HCT116 (cell line): Measurements from ENCODE around the gene PRKCQ. TPM values are rescaled to one million over a fixed set of nuclear protein-coding genes. Genes with fewer than 3 reads are reported as not detected.

Experiments used
- ATAC-seq: fragments of 200-7000 bp; cut with Tn5 transposase; 2 replicates; pipeline ENCODE4 v1.9.1; 2020; ENCODE audit warnings: mild to moderate bottlenecking, moderate library complexity
- BruUV-seq: library from RNA; stranded (reverse); fragments of 400-500 nt; replicated peaks from 2 replicates; lab custom pipeline; 2021; lab: Mats Ljungman, UMichigan
- CTCF ChIA-PET: fragments of 300-600 bp; sonication (Branson Sonifier 250); formaldehyde crosslinking; loops from one replicate; lab custom pipeline; 2021; ENCODE audit warnings: antibody characterized with exemption; lab: Charles Lee
- POLR2A ChIA-PET: fragments of 300-600, 350-600 bp; sonication (Branson Sonifier 250); formaldehyde crosslinking; loops from one replicate; lab custom pipeline; 2021; ENCODE audit warnings: antibody characterized with exemption; lab: Charles Lee
- RAD21 ChIA-PET, 2 experiments: fragments of 300-600 bp; sonication (Branson Sonifier 250); formaldehyde crosslinking; loops; one replicate each; lab custom pipeline; 2023; ENCODE audit warnings: low total read pairs in 2 of 2; ENCODE audit not compliant: uncharacterized antibody in 2 of 2, unreplicated experiment in 2 of 2, low non-redundant PET in 1 of 2; lab: Charles Lee
- DNase-seq: peaks from one replicate; pipeline ENCODE4 v3.0.0-alpha.2; 2010; ENCODE audit warnings: low read depth, low spot score
- H2AFZ ChIP-seq: fragments of 200-600 bp; shearing (Covaris generic), sonication (generic); 2 replicates; pipeline ENCODE4 v1.6.1; 2017; ENCODE audit warnings: low read depth, mixed run types, mixed read lengths, antibody characterized with exemption, low read length; ENCODE audit not compliant: poor library complexity, severe bottlenecking
- H3K27ac ChIP-seq: 2 replicates; pipeline ENCODE4 v1.5.1; 2012; ENCODE audit warnings: low read depth, low read length
- H3K27me3 ChIP-seq: fragments of 200-600 bp; sonication (generic); 2 replicates; pipeline ENCODE4 v1.6.1; 2016; ENCODE audit warnings: mixed run types, low read length, mixed read lengths; ENCODE audit not compliant: insufficient read depth
- H3K36me3 ChIP-seq, 2 experiments: fragments of 200-500 bp in 1 of 2; fragments of 200-600 bp in 1 of 2; sonication (Bioruptor generic) in 1 of 2; sonication (generic) in 1 of 2; 2 replicates each; pipeline versions ENCODE4 v1.5.1 to v1.6.1; 2014 to 2016; ENCODE audit warnings: low read length in 2 of 2, inconsistent platforms in 1 of 2, mixed read lengths in 1 of 2, mixed run types in 1 of 2; ENCODE audit not compliant: insufficient read depth in 2 of 2, control insufficient read depth in 1 of 2
- H3K4me1 ChIP-seq, 2 experiments: fragments of 200-600 bp in 1 of 2; sonication (generic) in 1 of 2; 2 replicates each; pipeline versions ENCODE4 v1.5.1 to v1.6.1; 2012 to 2017; ENCODE audit warnings: low read length in 2 of 2, inconsistent platforms in 1 of 2, mild to moderate bottlenecking in 1 of 2, mixed read lengths in 1 of 2, mixed run types in 1 of 2, moderate library complexity in 1 of 2; ENCODE audit not compliant: insufficient read depth in 2 of 2, control insufficient read depth in 1 of 2
- H3K4me2 ChIP-seq: fragments of 200-600 bp; sonication (generic); 2 replicates; pipeline ENCODE4 v1.6.1; 2017; ENCODE audit warnings: mixed run types, low read length, mixed read lengths
- H3K4me3 ChIP-seq, 2 experiments: fragments of 200-600 bp in 1 of 2; sonication (generic) in 1 of 2; replicated peaks in 1 of 2; 2 replicates each; pipeline ENCODE4 v1.5.1; 2011 to 2016; ENCODE audit warnings: low read length in 2 of 2, control low read depth in 1 of 2, low read depth in 1 of 2, mild to moderate bottlenecking in 1 of 2, mixed read lengths in 1 of 2, mixed run types in 1 of 2
- H3K79me2 ChIP-seq: fragments of 200-600 bp; sonication (generic); 2 replicates; pipeline ENCODE4 v1.6.1; 2017; ENCODE audit warnings: mild to moderate bottlenecking, mixed run types, low read length, moderate library complexity, mixed read lengths; ENCODE audit not compliant: insufficient read depth
- H3K9ac ChIP-seq: fragments of 200-600 bp; sonication (generic); 2 replicates; pipeline ENCODE4 v1.6.1; 2016; ENCODE audit warnings: low read length, mixed read lengths
- H3K9me2 ChIP-seq: fragments of 200-600 bp; sonication (generic), shearing (Covaris generic); 2 replicates; pipeline ENCODE4 v1.6.1; 2017; ENCODE audit warnings: mixed run types, mild to moderate bottlenecking, moderate library complexity; ENCODE audit not compliant: insufficient read depth
- H3K9me3 ChIP-seq, 2 experiments: fragments of 200-500 bp in 1 of 2; fragments of 200-600 bp in 1 of 2; sonication (Bioruptor generic) in 1 of 2; sonication (generic) in 1 of 2; 2 replicates each; pipeline ENCODE4 v1.6.1; 2014 to 2017; ENCODE audit warnings: low read length in 2 of 2, mixed read lengths in 2 of 2, inconsistent platforms in 1 of 2, low read depth in 1 of 2, mild to moderate bottlenecking in 1 of 2, mixed run types in 1 of 2, moderate library complexity in 1 of 2; ENCODE audit not compliant: control insufficient read depth in 1 of 2, insufficient read depth in 1 of 2
- H4K20me1 ChIP-seq: fragments of 200-600 bp; sonication (generic), shearing (Covaris generic); 2 replicates; pipeline ENCODE4 v1.6.1; 2017; ENCODE audit warnings: mixed run types, mild to moderate bottlenecking, moderate library complexity; ENCODE audit not compliant: insufficient read depth
- ATF3 ChIP-seq: IDR thresholded peaks from 2 replicates; pipeline ENCODE4 v1.6.1; 2012
- CTCF ChIP-seq, 3 experiments: fragments of 200-600 bp in 1 of 3; sonication (generic) in 1 of 3; IDR thresholded peaks in 2 of 3; conservative IDR thresholded peaks in 1 of 3; 2 replicates each; pipeline ENCODE4 v1.5.1; 2012 to 2017; ENCODE audit warnings: low read depth in 2 of 3, low read length in 2 of 3, antibody characterized with exemption in 1 of 3, borderline replicate concordance in 1 of 3, control low read depth in 1 of 3, mild to moderate bottlenecking in 1 of 3, mixed read lengths in 1 of 3, mixed run types in 1 of 3, moderate library complexity in 1 of 3; ENCODE audit not compliant: insufficient read depth in 1 of 3
- MAX ChIP-seq: IDR thresholded peaks from 2 replicates; pipeline ENCODE4 v1.6.1; 2012
- RAD21 ChIP-seq: IDR thresholded peaks from 2 replicates; pipeline ENCODE4 v1.6.1; 2012; ENCODE audit warnings: low read depth, mild to moderate bottlenecking
- SIN3A ChIP-seq: IDR thresholded peaks from 2 replicates; pipeline ENCODE4 v1.6.1; 2012; ENCODE audit warnings: low read depth
- TCF7L2 ChIP-seq: IDR thresholded peaks from 2 replicates; pipeline ENCODE4 v1.7.0; 2011; ENCODE audit warnings: borderline replicate concordance, inconsistent platforms; ENCODE audit not compliant: insufficient read depth, insufficient read length; ENCODE audit errors: extremely low read depth
- YY1 ChIP-seq: IDR thresholded peaks from 2 replicates; pipeline ENCODE4 v1.6.1; 2011; ENCODE audit warnings: low read length, low read depth, moderate library complexity, mild to moderate bottlenecking; ENCODE audit not compliant: insufficient replicate concordance; ENCODE audit errors: extremely low read depth
- ZBTB33 ChIP-seq: IDR thresholded peaks from 2 replicates; pipeline ENCODE4 v1.6.1; 2011; ENCODE audit warnings: mild to moderate bottlenecking, low read length, moderate library complexity; ENCODE audit not compliant: insufficient replicate concordance; ENCODE audit errors: extremely low read depth
- ZNF274 ChIP-seq: fragments of 200-500 bp; sonication (Bioruptor generic); IDR thresholded peaks from 2 replicates; pipeline ENCODE4 v1.6.1; 2014; ENCODE audit warnings: mild to moderate bottlenecking, low read depth, low read length, inconsistent platforms
- intact Hi-C: fragments of 100-400 bp; cut with micrococcal nuclease; formaldehyde crosslinking; loops from 2 replicates; pipeline ENCODE4 v1.10.0; 2022
- total RNA-seq: library from RNA; stranded (reverse); gene quantifications from one replicate; pipeline ENCODE4 v1.2.1, GENCODE V29; 2021; ENCODE audit not compliant: unreplicated experiment

The PRKCQ gene
- total RNA-seq, 1 experiment from 2014 or later: 0.54 TPM

GRCh38 chr10:6390213-6390845 is 189.7 kb downstream of the PRKCQ start:
- H3K36me3 ChIP-seq: no peaks in the 10 kb centered on the region
- H3K27me3 ChIP-seq: no peaks in the 10 kb centered on the region
- TF ChIP-seq ZBTB33: no peak
- TF ChIP-seq ZNF274: no peak
- no peak for TF ChIP-seq TCF7L2
- TF ChIP-seq ATF3: no peak
- no peak for TF ChIP-seq RAD21
- no peak for TF ChIP-seq YY1
- no peak for TF ChIP-seq CTCF (IDR thresholded peaks at IDR 0.05 in 2 of 3, conservative IDR thresholded peaks at IDR 0.05 in 1 of 3; ENCODE audit: borderline replicate concordance in 1 of 3, insufficient read depth in 1 of 3, low read depth in 2 of 3, low read length in 2 of 3)
- no peak for TF ChIP-seq MAX
- TF ChIP-seq SIN3A: no peak
- H2AFZ ChIP-seq: no peak overlapping the region
- H3K27ac ChIP-seq: no peak overlapping the region
- ChIA-PET CTCF (no interaction called here), RAD21 (no interaction called here), POLR2A (no interaction called here)
- no peaks in the 10 kb centered on the region for H3K4me1 ChIP-seq
- no peak for DNase-seq
- no TSS peak for BruUV-seq
- H3K9ac ChIP-seq: no peak overlapping the region
- no peak overlapping the region for H3K4me2 ChIP-seq
- no peaks in the 10 kb centered on the region for H3K79me2 ChIP-seq
- H4K20me1 ChIP-seq: no peaks in the 10 kb centered on the region
- intact Hi-C loops: no loop called here
- H3K9me2 ChIP-seq: no peaks in the 10 kb centered on the region
- peaks cover 0 to 3% of the 10 kb centered on the region in 2 experiments; a peak in 1 of 4 replicates for H3K9me3 ChIP-seq
- no peak for ATAC-seq
- H3K4me3 ChIP-seq: no peak overlapping the region
